Stimulated activated CD8-positive, alpha-beta memory T cell treated with anti-CD3 and anti-CD28 coated beads, Interleukin-4, amount 100 ng/mL, for 24 hours (primary cell): ENCODE data around the gene FNDC3B.
"Not testable (repeated sequence)": the region's sequence is repeated elsewhere in the genome, so short reads cannot be mapped to it uniquely, and the experiment has no call there.

Experiments used
- DNase-seq: peaks from one replicate; pipeline ENCODE4 v3.0.0-alpha.2; 2020; ENCODE audit warnings: low read depth

The FNDC3B gene

GRCh38 chr3:172039436-172040077, at the start of gene FNDC3B:
FNDC3B (plus strand) TSS chr3:172039578; CDS start chr3:172112480, 72,902 bp downstream.
- DNase-seq = peak; percentile 82

GRCh38 chr3:171990239-171990638, 49.1 kb upstream of the FNDC3B start:
- DNase-seq = not testable (repeated sequence)

DNA sequence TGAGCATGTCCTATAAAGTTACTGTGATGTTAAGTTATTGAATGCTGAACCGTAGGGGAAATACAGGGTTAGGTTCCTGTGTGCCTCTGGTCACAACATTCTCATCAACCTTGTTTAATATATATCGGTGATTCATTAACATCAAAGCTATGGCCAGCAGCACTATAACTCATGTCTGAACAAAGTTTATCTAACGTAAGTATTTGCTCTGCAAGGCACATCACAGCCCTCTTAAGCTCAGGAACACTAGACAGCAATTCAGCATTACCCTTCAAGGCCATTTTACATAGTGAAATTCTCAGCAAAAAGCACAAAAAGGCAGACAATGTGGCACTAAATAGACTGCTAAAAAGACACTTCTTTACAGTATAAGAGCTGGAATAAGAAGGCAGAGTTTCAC, 48.2 kb upstream of the FNDC3B start:
- DNase-seq = no peak

GRCh38 chr3:171994646-171995428, 44.5 kb upstream of the FNDC3B start:
- DNase-seq = no peak

- DNase-seq = no peak
These were observed 43.9 kb upstream of the FNDC3B start for GRCh38 chr3:171995486-171995885.

DNA sequence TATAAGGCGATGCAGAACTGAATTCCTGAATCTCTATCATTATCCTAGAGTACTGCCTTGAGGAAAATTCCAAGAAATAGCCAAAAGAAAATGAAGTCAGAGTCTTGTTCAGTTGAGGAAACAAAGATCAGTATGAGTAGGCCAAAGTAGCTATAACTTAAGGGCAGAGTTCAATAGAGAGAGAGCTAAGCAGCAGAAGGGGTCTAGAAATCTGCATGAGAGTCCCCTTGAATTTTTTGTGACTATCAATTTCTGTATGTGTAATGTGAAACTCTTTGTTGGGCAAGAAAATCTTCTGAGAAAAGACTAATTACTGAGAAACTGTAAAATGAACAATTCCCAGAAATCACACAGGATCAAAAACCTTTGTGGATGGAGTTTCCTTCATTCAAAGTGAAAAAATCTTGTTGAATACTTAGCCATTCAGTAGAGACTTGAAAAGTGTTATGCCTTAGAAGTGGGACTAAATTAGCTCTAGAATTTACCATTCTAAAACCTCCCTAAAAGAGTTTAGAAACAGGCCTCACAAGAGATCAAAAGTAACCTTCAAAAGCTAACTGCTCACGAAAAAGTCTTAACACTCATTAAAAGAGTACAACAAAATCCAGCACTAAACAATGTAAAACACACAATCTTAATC, 43.1 kb upstream of the FNDC3B start:
- no peak for DNase-seq

DNA sequence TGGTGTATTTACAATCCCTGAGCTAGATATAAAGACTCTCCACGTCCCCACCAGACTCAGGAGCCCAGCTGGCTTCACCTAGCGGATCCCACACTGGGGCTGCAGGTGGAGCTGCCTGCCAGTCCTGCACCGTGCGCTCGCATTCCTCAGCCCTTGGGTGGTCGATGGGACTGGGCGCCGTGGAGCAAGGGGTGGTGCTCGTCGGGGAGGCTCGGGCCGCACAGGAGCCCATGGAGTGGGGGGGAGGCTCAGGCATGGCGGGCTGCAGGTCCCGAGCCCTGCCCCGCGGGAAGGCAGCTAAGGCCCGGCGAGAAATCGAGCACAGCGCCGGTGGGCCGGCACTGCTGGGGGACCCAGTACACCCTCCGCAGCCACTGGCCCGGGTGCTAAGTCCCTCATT, 40.6 kb upstream of the FNDC3B start:
- not testable (repeated sequence) for DNase-seq

GRCh38 chr3:172001616-172002015, 37.8 kb upstream of the FNDC3B start:
- not testable (repeated sequence) for DNase-seq

DNA sequence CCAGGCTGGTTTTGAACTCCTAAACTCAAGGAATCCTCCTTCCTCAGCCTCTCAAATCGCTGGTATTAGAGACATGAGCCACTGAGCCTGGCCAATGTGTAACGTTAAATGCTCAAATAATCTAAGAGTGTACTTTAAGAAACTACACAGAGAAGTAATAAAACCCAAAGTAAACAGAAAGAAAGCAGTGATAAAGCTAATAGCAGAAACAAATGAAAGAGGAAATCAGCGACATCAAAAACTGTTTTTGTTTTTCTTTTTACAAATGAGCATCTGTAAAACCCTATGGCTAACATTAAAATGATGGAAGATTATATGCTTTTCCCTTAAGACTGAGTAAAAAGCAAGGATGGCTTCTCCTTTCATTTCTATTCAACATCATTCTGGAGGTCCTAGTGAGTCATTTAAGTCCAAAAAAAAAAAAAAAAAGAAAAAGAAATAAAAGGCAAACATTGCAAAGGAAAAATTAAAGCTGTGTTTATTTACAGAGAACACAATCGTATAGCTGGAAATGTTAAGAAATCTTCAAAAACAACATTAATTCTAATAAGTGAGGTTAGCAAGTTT, 36.8 kb upstream of the FNDC3B start:
- DNase-seq = no peak

GRCh38 chr3:172003146-172003545, 36.2 kb upstream of the FNDC3B start:
- DNase-seq = no peak

DNA sequence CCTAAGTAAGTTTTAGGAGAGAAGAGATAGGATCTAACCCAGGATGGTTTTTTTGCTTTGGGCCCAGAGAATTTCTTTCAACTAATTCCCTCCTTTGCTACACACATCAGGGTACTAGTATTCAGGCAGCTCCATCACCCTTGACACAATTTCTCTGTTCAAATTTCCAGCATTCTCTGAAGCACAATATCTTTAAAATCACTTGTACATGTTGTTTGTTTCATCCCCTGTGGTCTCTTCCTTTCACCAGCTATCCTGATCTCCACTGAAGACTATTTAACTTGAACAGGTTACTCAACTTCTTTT, 32.4 kb upstream of the FNDC3B start:
- no peak for DNase-seq

- DNase-seq = no peak
These were observed 29.6 kb upstream of the FNDC3B start for GRCh38 chr3:172009803-172010202.

- no peak for DNase-seq
These were observed 26.6 kb upstream of the FNDC3B start for GRCh38 chr3:172012775-172013174.

DNA sequence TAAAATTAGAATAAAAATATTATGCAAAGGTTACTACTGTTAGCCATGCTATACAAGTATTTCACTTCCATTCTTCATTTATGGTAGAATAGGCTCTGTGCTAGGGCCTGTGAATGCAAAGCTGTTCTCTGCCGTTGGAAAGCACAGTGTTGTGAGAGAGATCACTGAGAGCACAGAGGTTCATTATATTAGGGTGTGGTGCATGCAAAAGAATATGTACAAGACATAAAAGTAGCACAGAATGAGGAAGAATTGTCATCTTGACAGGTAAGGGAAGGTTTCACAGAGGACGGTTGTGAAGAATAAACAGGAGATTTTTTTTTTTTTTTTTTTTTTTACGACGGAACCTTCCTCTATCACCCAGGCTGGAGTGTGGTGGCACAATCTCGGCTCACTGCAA, 25.2 kb upstream of the FNDC3B start:
- no peak for DNase-seq

GRCh38 chr3:172018364-172018763, 21.0 kb upstream of the FNDC3B start:
- no peak for DNase-seq

- no peak for DNase-seq
These were observed 18.6 kb upstream of the FNDC3B start for GRCh38 chr3:172020763-172021162.

- no peak for DNase-seq
These were observed 18.2 kb upstream of the FNDC3B start for GRCh38 chr3:172021164-172021563.

DNA sequence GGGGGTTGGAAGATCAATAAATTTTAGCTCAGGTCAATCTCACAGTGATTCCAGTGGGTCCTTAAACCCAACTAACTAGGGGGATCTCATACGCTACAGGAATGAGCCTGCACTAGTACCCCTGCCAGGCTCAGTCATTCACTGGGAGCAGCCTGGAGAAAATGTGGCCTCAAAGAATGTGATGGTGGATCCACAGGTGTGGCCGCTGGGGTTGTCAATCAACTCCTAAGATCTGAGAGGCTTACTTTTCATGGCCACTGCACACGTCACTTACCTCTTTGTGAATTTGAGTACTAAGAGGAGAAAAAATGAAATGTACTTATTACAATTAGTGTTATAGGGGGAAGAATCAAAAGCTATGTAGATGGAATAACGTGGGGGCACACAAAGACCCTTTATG, 17.5 kb upstream of the FNDC3B start:
- no peak for DNase-seq

- DNase-seq = no peak
These were observed 15.5 kb upstream of the FNDC3B start for GRCh38 chr3:172023915-172024314.

- DNase-seq = no peak
These were observed 14.7 kb upstream of the FNDC3B start for GRCh38 chr3:172024679-172025078.

- no peak for DNase-seq
These were observed 9.8 kb upstream of the FNDC3B start for GRCh38 chr3:172029425-172030098.

DNA sequence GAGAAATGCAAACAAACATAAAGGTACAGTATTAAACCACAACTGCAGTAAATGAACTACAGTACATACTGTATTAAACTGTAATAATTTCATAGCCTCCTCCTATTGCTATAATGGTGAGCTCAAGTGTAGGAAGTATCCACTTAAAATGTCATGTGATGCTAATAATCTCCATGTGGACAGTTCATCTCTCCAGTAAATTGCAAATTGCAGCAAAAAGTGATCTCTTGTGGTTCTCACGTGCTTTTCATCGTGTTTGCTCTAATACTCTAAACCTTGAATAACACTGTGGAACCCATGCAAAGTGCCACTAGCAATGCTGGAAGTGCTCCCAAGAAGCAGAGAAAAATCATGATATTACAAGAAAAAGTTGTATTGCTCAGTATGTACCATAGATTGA, 9.2 kb upstream of the FNDC3B start:
- no peak for DNase-seq
